ENCODE measurements around the gene DNAAF5.

The DNAAF5 gene

GRCh38 chr7:767941-768731, 41.6 kb downstream of the DNAAF5 start:
- no peak for DNase-seq (ENCODE audit: low read depth)
- H3K4me3 ChIP-seq (ENCODE audit: low read length) = no peak overlapping the region
- TF ChIP-seq, protein P1, sequence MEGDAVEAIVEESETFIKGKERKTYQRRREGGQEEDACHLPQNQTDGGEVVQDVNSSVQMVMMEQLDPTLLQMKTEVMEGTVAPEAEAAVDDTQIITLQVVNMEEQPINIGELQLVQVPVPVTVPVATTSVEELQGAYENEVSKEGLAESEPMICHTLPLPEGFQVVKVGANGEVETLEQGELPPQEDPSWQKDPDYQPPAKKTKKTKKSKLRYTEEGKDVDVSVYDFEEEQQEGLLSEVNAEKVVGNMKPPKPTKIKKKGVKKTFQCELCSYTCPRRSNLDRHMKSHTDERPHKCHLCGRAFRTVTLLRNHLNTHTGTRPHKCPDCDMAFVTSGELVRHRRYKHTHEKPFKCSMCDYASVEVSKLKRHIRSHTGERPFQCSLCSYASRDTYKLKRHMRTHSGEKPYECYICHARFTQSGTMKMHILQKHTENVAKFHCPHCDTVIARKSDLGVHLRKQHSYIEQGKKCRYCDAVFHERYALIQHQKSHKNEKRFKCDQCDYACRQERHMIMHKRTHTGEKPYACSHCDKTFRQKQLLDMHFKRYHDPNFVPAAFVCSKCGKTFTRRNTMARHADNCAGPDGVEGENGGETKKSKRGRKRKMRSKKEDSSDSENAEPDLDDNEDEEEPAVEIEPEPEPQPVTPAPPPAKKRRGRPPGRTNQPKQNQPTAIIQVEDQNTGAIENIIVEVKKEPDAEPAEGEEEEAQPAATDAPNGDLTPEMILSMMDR (IDR thresholded peaks at IDR 0.05; ENCODE audit: insufficient read depth, low read depth, low read length, missing control alignments) = no peak

- no peak for DNase-seq (ENCODE audit: low read depth)
- TF ChIP-seq, protein P1 (IDR thresholded peaks at IDR 0.05; ENCODE audit: insufficient read depth, low read depth, low read length, missing control alignments) = no peak
- H3K4me3 ChIP-seq (ENCODE audit: low read length) = no peak overlapping the region
Measured at GRCh38 chr7:768881-769504, 42.5 kb downstream of the DNAAF5 start.

- TF ChIP-seq, protein P1 (IDR thresholded peaks at IDR 0.05; ENCODE audit: insufficient read depth, low read depth, low read length, missing control alignments) = no peak
- DNase-seq (ENCODE audit: low read depth) = no peak
- H3K4me3 ChIP-seq (ENCODE audit: low read length) = no peak overlapping the region
Measured at GRCh38 chr7:770336-770735, 43.8 kb downstream of the DNAAF5 start.

GRCh38 chr7:770741-771166, 44.3 kb downstream of the DNAAF5 start:
- no peak for DNase-seq (ENCODE audit: low read depth)
- TF ChIP-seq, protein P1 (IDR thresholded peaks at IDR 0.05; ENCODE audit: insufficient read depth, low read depth, low read length, missing control alignments) = no peak
- no peak overlapping the region for H3K4me3 ChIP-seq (ENCODE audit: low read length)

- H3K4me3 ChIP-seq (ENCODE audit: low read length) = no peak overlapping the region
- DNase-seq (ENCODE audit: low read depth) = no peak
- TF ChIP-seq, protein P1 (IDR thresholded peaks at IDR 0.05; ENCODE audit: insufficient read depth, low read depth, low read length, missing control alignments) = no peak
Measured at GRCh38 chr7:771234-772004, 44.9 kb downstream of the DNAAF5 start.

DNA sequence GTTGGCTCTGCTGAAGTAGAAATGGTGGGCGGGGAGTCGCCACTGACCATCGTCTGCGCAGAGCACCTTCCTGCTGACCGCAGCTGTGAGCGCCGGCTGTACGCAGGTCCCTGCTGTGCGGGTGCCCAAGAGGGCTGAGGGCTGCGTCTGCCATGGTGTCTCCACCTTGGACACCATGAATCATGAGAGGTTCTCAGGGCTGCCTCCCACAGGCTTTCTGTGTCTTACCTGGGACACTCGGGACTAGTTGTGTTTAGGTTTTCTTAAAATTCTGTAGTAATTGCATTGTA, 45.5 kb downstream of the DNAAF5 start:
- no peak overlapping the region for H3K4me3 ChIP-seq (ENCODE audit: low read length)
- TF ChIP-seq, protein P1 (IDR thresholded peaks at IDR 0.05; ENCODE audit: insufficient read depth, low read depth, low read length, missing control alignments) = no peak
- DNase-seq (ENCODE audit: low read depth) = no peak

Measured in epithelial cell of esophagus (primary cell).